GM21576 (cell line): ENCODE results near the gene AACS.

ENCODE experiments used
- ATAC-seq: cut with Tn5 transposase; IDR thresholded peaks from one replicate; pipeline ENCODE4 v1.9.1; 2021; ENCODE audit warnings: mild to moderate bottlenecking, moderate library complexity; ENCODE audit not compliant: unreplicated experiment

AACS gene

GRCh38 chr12:125183187-125184067 is 118.2 kb downstream of the AACS start:
- peak; percentile 58 for ATAC-seq

- no peak for ATAC-seq
Observed at GRCh38 chr12:125184213-125184967, 119.2 kb downstream of the AACS start.

GRCh38 chr12:125185311-125185739 is 120.1 kb downstream of the AACS start:
- ATAC-seq, result no peak

- peak; percentile 50 for ATAC-seq
Observed at GRCh38 chr12:125185740-125186470, 120.7 kb downstream of the AACS start, which contains the start of gene TMEM132B. TSS of gene TMEM132B (plus strand) at chr12:125186386.

GRCh38 chr12:125186471-125187147 is 121.4 kb downstream of the AACS start:
- ATAC-seq, result peak; percentile 21

- no peak for ATAC-seq
Observed at GRCh38 chr12:125187148-125187745, 122.0 kb downstream of the AACS start.

GRCh38 chr12:125187780-125188741 is 122.8 kb downstream of the AACS start:
- no peak for ATAC-seq

GRCh38 chr12:125189015-125189414 is 123.8 kb downstream of the AACS start:
- no peak for ATAC-seq

GRCh38 chr12:125189502-125189901 is 124.3 kb downstream of the AACS start:
- ATAC-seq, result no peak

GRCh38 chr12:125191361-125192087 is 126.3 kb downstream of the AACS start:
- ATAC-seq, result no peak

- ATAC-seq, result no peak
Observed at GRCh38 chr12:125192690-125193221, 127.5 kb downstream of the AACS start.
